CD4-positive, CD25-positive, alpha-beta regulatory T cell (primary cell): ENCODE data around the gene RGPD3. TPM values are rescaled to one million over a fixed set of nuclear protein-coding genes. Genes with fewer than 3 reads are reported as not detected.
"Not testable (repeated sequence)": the region's sequence is repeated elsewhere in the genome, so short reads cannot be mapped to it uniquely, and the experiment has no call there.

ENCODE experiments used
- ATAC-seq, 2 donors: fragments of 150-1000 bp; cut with Tn5 transposase; one replicate each; pipeline ENCODE4 v1.10.0; 2021; ENCODE audit warnings: low read depth in 2 of 2, moderate number of reproducible peaks in 2 of 2, moderate library complexity in 1 of 2
- DNase-seq, 3 donors: peaks; one replicate each; pipeline versions ENCODE4 v3.0.0 to v3.0.0-alpha.2; 2012 to 2022; ENCODE audit warnings: mixed read lengths in 1 of 3
- H3K27ac ChIP-seq: one replicate; pipeline ENCODE4 v1.7.0; 2013; ENCODE audit warnings: mild to moderate bottlenecking, low read length; ENCODE audit not compliant: insufficient read depth, poor library complexity, severe bottlenecking
- H3K27me3 ChIP-seq: one replicate; pipeline ENCODE4 v1.7.0; 2013; ENCODE audit warnings: low read length; ENCODE audit not compliant: control insufficient read depth, insufficient read depth
- H3K36me3 ChIP-seq: one replicate; pipeline ENCODE4 v1.7.0; 2013; ENCODE audit warnings: mild to moderate bottlenecking, low read length, moderate library complexity; ENCODE audit not compliant: control insufficient read depth, insufficient read depth
- H3K4me1 ChIP-seq: 2 replicates; pipeline ENCODE4 v1.7.0; 2013; ENCODE audit warnings: mild to moderate bottlenecking, low read length; ENCODE audit not compliant: insufficient read depth, control insufficient read depth, poor library complexity, severe bottlenecking
- H3K4me3 ChIP-seq: one replicate; pipeline ENCODE4 v1.7.0; 2013; ENCODE audit warnings: low read depth, mild to moderate bottlenecking, low read length, moderate library complexity
- H3K9me3 ChIP-seq, 2 experiments: 1 replicate in 1 of 2; 2 replicates in 1 of 2; pipeline ENCODE4 v1.7.0; 2013; ENCODE audit warnings: low read length in 2 of 2, mild to moderate bottlenecking in 1 of 2, moderate library complexity in 1 of 2; ENCODE audit not compliant: control insufficient read depth in 2 of 2
- H3K27ac Mint-ChIP-seq, 3 donors: one replicate each; pipeline ENCODE4 v1.8.0; 2020 to 2022; ENCODE audit warnings: mild to moderate bottlenecking in 3 of 3, mixed read lengths in 3 of 3, moderate library complexity in 2 of 3
- H3K27me3 Mint-ChIP-seq: one replicate; pipeline ENCODE4 v1.8.0; 2022; ENCODE audit warnings: mild to moderate bottlenecking, mixed read lengths
- H3K36me3 Mint-ChIP-seq: one replicate; pipeline ENCODE4 v1.8.0; 2020; ENCODE audit warnings: mixed read lengths
- H3K4me1 Mint-ChIP-seq, 4 donors: one replicate each; pipeline ENCODE4 v1.8.0; 2020 to 2022; ENCODE audit warnings: mixed read lengths in 4 of 4, mild to moderate bottlenecking in 1 of 4
- H3K4me3 Mint-ChIP-seq, 4 donors: one replicate each; pipeline ENCODE4 v1.8.0; 2020 to 2022; ENCODE audit warnings: mild to moderate bottlenecking in 4 of 4, mixed read lengths in 4 of 4, moderate library complexity in 3 of 4
- H3K9me3 Mint-ChIP-seq, 7 donors: one replicate each; pipeline ENCODE4 v1.8.0; 2020 to 2022; ENCODE audit warnings: mixed read lengths in 7 of 7, mild to moderate bottlenecking in 3 of 7, moderate library complexity in 2 of 7
- polyA plus RNA-seq, 4 donors: library from polyadenylated mRNA; unstranded; fragments of 300-500 nt; fragmentation: Illumina TruSeq; gene quantifications; one replicate each; pipeline ENCODE4 v1.2.3, GENCODE V29; 2021
- total RNA-seq: library from RNA; stranded (reverse); gene quantifications from one replicate; pipeline ENCODE4 v1.2.3, GENCODE V29; 2022

Gene RGPD3
- total and polyA plus RNA-seq, 5 donors from 2014 or later: 0.07 to 0.44 (median 0.20) TPM; not detected in 1

DNA sequence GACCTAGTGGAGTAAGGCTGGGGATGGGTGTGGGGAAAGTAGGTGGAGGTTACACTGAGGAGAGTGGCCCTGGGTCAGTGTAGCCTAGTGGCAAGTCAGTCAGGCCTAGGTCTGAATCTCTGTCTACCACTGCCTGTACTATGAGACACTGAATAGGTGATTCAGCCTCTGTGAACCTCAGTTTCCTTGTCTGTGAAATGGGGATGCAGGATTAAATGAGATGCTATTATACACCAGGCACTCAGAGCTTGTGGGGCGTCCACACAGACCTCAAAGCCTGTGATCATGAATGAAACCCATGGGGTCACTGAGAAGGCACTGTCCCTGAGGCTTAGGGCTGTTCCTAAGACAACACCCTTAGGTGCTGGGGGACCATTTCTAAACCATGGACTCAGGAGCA is 30.3 kb upstream of the RGPD3 start:
- H3K4me1 ChIP-seq, H3K9me3 Mint-ChIP-seq, H3K27me3 Mint-ChIP-seq, ATAC-seq, H3K27me3 ChIP-seq, H3K4me1 Mint-ChIP-seq, H3K36me3 ChIP-seq, H3K27ac Mint-ChIP-seq, H3K4me3 ChIP-seq, DNase-seq, H3K27ac ChIP-seq, H3K9me3 ChIP-seq, H3K4me3 Mint-ChIP-seq, H3K36me3 Mint-ChIP-seq: not testable (repeated sequence)

DNA sequence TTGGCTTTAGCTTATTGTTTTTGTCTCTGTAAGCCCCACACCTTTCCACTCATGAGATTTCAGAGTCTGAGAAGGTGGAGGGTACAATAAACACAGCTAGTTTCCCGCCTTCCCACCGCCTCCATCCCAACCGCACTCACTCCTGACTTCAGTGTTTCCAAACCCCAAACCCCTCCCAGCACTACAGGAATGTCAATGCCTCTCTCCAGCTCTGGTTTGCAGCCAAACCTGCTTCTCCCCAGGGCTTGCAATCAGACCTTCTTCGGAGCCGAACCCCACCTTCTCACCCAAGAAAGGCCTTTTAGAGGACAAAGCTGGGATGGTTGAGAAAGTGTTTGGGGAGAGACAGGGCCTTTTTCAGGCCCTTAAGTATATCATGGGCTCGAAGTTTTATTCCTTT is 24.7 kb upstream of the RGPD3 start:
- not testable (repeated sequence) for H3K4me1 ChIP-seq

DNA sequence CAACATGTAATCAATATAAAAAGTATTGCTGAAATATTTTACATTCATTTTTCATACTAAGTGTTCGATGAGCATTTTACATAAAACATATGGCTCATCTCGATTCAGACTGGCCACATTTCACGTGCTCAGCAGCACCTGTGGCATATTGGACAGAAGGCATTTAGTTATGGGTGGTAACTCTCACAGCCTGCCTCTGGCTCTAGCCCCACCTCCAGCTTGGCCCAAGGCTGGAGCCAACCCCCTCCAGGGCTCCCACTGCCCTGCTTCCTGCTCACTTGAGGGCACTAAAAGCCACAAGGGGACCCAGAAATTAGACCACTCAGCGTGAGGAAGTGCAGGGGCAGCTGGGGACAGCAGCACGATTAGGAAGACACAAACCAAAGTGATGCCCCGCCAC is 24.2 kb upstream of the RGPD3 start:
- not testable (repeated sequence) for H3K4me1 ChIP-seq, H3K27ac ChIP-seq, DNase-seq, H3K4me1 Mint-ChIP-seq, H3K9me3 ChIP-seq, H3K9me3 Mint-ChIP-seq, H3K27me3 ChIP-seq, ATAC-seq, H3K4me3 ChIP-seq, H3K36me3 Mint-ChIP-seq, H3K27ac Mint-ChIP-seq, H3K36me3 ChIP-seq, H3K4me3 Mint-ChIP-seq
- peaks cover 12% of the 10 kb centered on the region for H3K27me3 Mint-ChIP-seq

More for the DNA sequence above, 24.7 kb upstream of the RGPD3 start:
- H3K27ac ChIP-seq, H3K36me3 Mint-ChIP-seq, ATAC-seq, H3K9me3 Mint-ChIP-seq, H3K27me3 Mint-ChIP-seq, H3K36me3 ChIP-seq, H3K27ac Mint-ChIP-seq, H3K4me3 Mint-ChIP-seq, DNase-seq, H3K4me3 ChIP-seq, H3K4me1 Mint-ChIP-seq, H3K9me3 ChIP-seq, H3K27me3 ChIP-seq: not testable (repeated sequence)

DNA sequence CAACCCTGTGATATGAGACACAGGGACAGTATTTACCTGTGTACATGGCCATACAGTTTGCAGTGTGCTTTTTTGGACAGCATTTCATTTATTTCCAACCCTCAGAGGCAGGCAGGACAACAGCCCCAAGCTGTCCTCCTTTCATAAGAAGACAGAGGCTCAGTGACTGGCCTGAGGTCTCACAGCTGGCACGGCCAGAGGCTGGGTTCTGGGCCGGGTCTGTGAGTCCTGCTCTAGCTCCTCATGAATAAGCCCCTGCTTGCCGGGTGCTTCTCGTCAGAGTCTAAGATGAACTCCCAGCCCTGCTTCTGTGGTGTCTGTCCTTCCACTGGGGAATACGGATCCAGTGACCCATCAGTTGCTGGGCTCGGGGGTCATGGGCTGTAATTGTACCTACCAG is 21.5 kb upstream of the RGPD3 start:
- not testable (repeated sequence) for H3K4me3 Mint-ChIP-seq, ATAC-seq, H3K27ac ChIP-seq, H3K36me3 Mint-ChIP-seq, H3K36me3 ChIP-seq, H3K27ac Mint-ChIP-seq, H3K27me3 ChIP-seq, DNase-seq, H3K9me3 Mint-ChIP-seq, H3K4me3 ChIP-seq, H3K4me1 ChIP-seq, H3K4me1 Mint-ChIP-seq, H3K9me3 ChIP-seq
- H3K27me3 Mint-ChIP-seq: peaks cover 19% of the 10 kb centered on the region

DNA sequence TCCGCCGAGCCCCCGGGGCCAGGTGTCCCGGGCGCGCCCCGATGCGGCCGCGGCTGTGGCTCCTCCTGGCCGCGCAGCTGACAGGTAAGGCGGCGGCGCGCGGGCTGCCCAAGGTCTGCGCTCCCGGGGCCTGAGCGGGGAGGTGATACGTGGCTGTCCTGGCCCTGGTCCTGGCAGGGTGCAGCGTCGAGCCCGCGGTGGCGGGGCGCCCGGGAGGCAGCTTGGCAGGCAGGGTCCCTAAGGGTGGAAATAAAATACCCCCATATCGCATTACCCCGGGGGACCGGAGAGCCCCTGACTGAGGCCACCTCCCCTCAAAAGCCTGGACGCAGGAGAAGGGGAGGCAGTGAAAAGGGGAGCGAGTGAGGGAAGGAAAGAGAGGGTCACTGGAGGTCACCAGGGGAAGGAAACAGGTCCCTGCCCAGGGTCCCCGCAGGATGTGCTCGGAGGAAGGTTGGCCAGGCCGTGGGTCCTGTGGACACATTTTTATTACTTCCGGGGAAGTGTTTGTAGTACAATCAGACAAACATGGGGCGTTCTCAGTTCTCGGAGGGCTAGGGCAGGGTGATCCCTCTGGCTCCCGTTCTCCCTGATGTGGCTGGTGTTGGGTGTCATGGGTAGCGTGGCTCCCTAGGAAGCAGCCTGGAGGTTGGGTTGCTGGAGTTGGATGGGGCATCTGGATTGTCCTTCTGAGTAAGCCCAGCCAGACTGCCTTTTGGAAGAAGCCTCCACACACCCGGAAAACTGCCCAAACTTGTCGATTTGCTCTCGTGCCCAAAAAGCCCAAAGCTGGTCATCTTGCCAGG is 19.4 kb upstream of the RGPD3 start:
- not testable (repeated sequence) for H3K4me1 ChIP-seq, H3K4me3 ChIP-seq, H3K9me3 ChIP-seq, H3K36me3 Mint-ChIP-seq, H3K9me3 Mint-ChIP-seq, H3K36me3 ChIP-seq, H3K27ac Mint-ChIP-seq, H3K27me3 ChIP-seq, H3K4me3 Mint-ChIP-seq, DNase-seq, ATAC-seq, H3K4me1 Mint-ChIP-seq, H3K27ac ChIP-seq
- peaks cover 24% of the 10 kb centered on the region for H3K27me3 Mint-ChIP-seq

DNA sequence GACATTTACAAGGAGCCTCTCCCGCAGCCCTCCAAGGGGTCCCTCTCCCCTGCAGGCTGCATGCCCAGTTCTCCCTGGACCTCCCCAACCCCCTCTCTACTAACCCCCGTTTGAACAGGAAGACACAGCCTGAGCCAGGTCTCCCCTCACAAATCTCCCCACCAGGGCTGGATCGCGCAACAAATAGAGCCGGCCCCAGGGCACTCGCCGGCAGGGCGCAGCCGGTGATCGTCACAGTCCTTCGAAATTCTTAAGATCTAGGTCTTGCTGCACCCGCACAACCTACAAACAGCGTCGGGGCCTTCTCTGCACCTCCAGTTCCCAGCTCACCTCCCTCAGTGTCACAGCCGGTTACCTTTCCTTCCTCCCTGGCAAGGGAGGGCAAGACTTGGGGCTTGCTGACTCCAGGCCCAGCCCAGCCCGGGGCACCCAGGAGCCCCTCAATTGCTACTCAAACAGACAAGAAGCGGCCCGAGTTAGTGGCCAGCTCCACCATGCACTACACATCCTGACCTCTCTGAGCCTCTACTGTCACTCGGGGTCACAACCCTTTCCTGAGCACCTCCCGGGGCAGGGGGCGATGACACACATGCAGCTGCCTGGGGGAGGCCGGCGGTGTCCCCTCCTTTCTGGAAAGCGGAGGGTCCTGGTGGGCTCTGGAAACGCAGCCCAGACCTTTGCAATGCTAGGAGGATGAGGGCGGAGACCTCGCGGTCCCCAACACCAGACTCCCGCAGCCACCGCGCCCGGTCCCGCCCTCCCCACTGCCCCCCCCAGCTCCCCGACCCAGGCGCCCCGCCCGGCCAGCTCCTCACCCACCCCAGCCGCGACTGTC is 18.6 kb upstream of the RGPD3 start, which contains the start of gene CD8B2:
Gene CD8B2 (plus strand): TSS at position 814 of the 835 bp plus-strand sequence. CDS start 63 bp downstream, outside the sequence.
- not testable (repeated sequence) for H3K9me3 Mint-ChIP-seq, H3K27ac ChIP-seq, H3K4me1 Mint-ChIP-seq, H3K27me3 ChIP-seq, H3K27ac Mint-ChIP-seq, H3K4me3 Mint-ChIP-seq, H3K4me1 ChIP-seq, H3K36me3 ChIP-seq, H3K4me3 ChIP-seq, DNase-seq, H3K36me3 Mint-ChIP-seq, H3K9me3 ChIP-seq
- peaks cover 24% of the 10 kb centered on the region for H3K27me3 Mint-ChIP-seq
- ATAC-seq: peak in 1 of 2 donors; percentile 28

DNA sequence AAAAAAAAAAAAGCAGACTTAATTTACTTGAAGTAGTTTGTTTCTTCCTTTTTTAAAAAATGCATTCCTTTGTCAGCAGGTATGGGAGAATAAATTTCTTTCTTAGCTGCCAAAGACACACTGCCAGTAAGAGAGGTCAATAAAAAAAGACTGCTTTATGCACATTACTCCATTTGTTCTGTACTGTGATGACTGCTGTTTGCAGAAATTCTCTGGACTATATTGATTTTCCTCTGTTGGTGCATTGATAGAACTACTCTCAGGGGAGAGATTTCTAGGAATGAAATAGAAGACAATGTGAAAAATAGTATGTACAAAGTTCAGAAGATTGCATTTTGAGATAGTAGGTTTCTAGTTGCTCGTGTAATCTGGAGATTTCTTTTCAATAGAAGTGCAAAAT is 11.3 kb upstream of the RGPD3 start:
- H3K27me3 ChIP-seq, H3K36me3 ChIP-seq, H3K9me3 Mint-ChIP-seq, H3K27ac Mint-ChIP-seq, H3K9me3 ChIP-seq, H3K4me3 ChIP-seq, H3K36me3 Mint-ChIP-seq, ATAC-seq, H3K4me1 ChIP-seq, H3K27ac ChIP-seq, H3K4me3 Mint-ChIP-seq, H3K4me1 Mint-ChIP-seq, DNase-seq: not testable (repeated sequence)
- peaks cover 15% of the 10 kb centered on the region for H3K27me3 Mint-ChIP-seq

DNA sequence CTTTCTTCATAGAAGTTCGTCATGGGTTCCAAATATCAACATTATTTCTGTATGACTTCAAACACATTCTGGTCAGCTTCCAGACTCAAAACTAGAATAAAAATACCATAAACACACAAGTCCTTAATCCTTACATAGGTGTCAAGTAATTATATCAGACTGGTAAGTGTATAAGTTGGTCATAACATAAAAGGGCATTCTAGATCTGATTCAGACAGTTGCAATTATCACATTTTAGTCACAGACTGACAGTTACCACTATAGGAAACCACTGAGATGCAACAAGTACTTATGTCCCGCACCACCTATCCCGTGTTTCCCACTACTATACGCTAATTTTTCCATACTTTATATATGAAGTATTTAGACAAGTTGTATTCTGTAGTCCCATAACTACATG is 9.4 kb upstream of the RGPD3 start:
- H3K27me3 ChIP-seq, H3K27ac ChIP-seq, H3K9me3 Mint-ChIP-seq, H3K4me1 ChIP-seq, H3K27ac Mint-ChIP-seq, DNase-seq, H3K4me1 Mint-ChIP-seq, H3K4me3 Mint-ChIP-seq, H3K9me3 ChIP-seq, H3K36me3 Mint-ChIP-seq, H3K4me3 ChIP-seq, ATAC-seq, H3K36me3 ChIP-seq, H3K27me3 Mint-ChIP-seq: not testable (repeated sequence)
